Ishikawa (cell line): ENCODE data around the gene EXPH5.

Experiments
- CREB1 ChIP-seq: IDR thresholded peaks from 2 replicates; pipeline ENCODE4 v1.6.1; 2012; ENCODE audit warnings: low read depth
- RAD21 ChIP-seq: IDR thresholded peaks from 2 replicates; pipeline ENCODE4 v1.6.1; 2012; ENCODE audit warnings: low read depth
- REST ChIP-seq: IDR thresholded peaks from 2 replicates; pipeline ENCODE4 v1.6.1; 2012; ENCODE audit warnings: low read depth, mild to moderate bottlenecking
- USF1 ChIP-seq: IDR thresholded peaks from 2 replicates; pipeline ENCODE4 v1.6.1; 2012
- YY1 ChIP-seq: IDR thresholded peaks from 2 replicates; pipeline ENCODE4 v1.6.1; 2012; ENCODE audit warnings: low read depth

- TF ChIP-seq REST, result no peak
- TF ChIP-seq YY1, result no peak
- no peak for TF ChIP-seq RAD21
- TF ChIP-seq USF1, result no peak
- TF ChIP-seq CREB1, result no peak
Measured at GRCh38 chr11:108472681-108473080, 120.9 kb downstream of the EXPH5 start.
